GM12878 (cell line): ENCODE results near the gene LRP5. TPM values are rescaled to one million over a fixed set of nuclear protein-coding genes. Genes with fewer than 3 reads are reported as not detected.

Source experiments
- ATAC-seq: fragments of 200-7000 bp; cut with Tn5 transposase; 3 replicates; pipeline ENCODE4 v1.9.1; 2020; ENCODE audit warnings: mild to moderate bottlenecking, moderate library complexity
- BruUV-seq: library from RNA; stranded (reverse); fragments of 400-500 nt; replicated peaks from 2 replicates; lab custom pipeline; 2021; lab: Mats Ljungman, UMichigan
- CTCF ChIA-PET: fragments of 300-600 bp; sonication (Branson Sonifier 250); formaldehyde crosslinking; extraction: SDS; loops from one replicate; lab custom pipeline; 2021; ENCODE audit warnings: inconsistent platforms; lab: Yijun Ruan, JAX
- POLR2A ChIA-PET: fragments of 350-600 bp; formaldehyde crosslinking; extraction: SDS; loops from one replicate; lab custom pipeline; 2021; ENCODE audit warnings: inconsistent platforms; lab: Charles Lee
- RAD21 ChIA-PET: fragments of 300-600 bp; sonication (Branson Sonifier 250); formaldehyde crosslinking; loops from one replicate; lab custom pipeline; 2023; ENCODE audit warnings: antibody characterized with exemption; ENCODE audit not compliant: unreplicated experiment; lab: Charles Lee
- SMC1A ChIA-PET: fragments of 300-600 bp; sonication (Branson Sonifier 250); formaldehyde crosslinking; loops from one replicate; lab custom pipeline; 2023; ENCODE audit not compliant: unreplicated experiment, uncharacterized antibody; lab: Charles Lee
- DNase-seq: peaks from one replicate; pipeline ENCODE4 v3.0.0-alpha.2; 2011; ENCODE audit warnings: low read depth, low spot score
- FAIRE-seq: peaks from 3 replicates; lab custom pipeline; 2011; peaks lifted over from hg19 to GRCh38; lab: Jason Lieb, UNC
- H2AFZ ChIP-seq: 2 replicates; pipeline ENCODE4 v1.6.0; 2011; ENCODE audit warnings: low read depth, low read length, control low read depth; ENCODE audit not compliant: control insufficient read depth
- H3K27ac ChIP-seq: 2 replicates; pipeline ENCODE4 v1.5.1; 2011; ENCODE audit warnings: control low read depth; ENCODE audit not compliant: control insufficient read depth, insufficient read depth
- H3K27me3 ChIP-seq, 2 experiments: replicated peaks in 1 of 2; 2 replicates each; pipeline versions ENCODE4 v1.6.0 to v1.6.1; 2011; ENCODE audit warnings: low read length in 1 of 2; ENCODE audit not compliant: control insufficient read depth in 2 of 2, insufficient read depth in 2 of 2
- H3K36me3 ChIP-seq, 2 experiments: 2 replicates each; pipeline ENCODE4 v1.5.1; 2011; ENCODE audit warnings: low read length in 1 of 2; ENCODE audit not compliant: control insufficient read depth in 2 of 2, insufficient read depth in 2 of 2
- H3K4me1 ChIP-seq: 2 replicates; pipeline ENCODE4 v1.6.1; 2011; ENCODE audit warnings: mild to moderate bottlenecking, low read length, moderate library complexity, mixed read lengths; ENCODE audit not compliant: control insufficient read depth, insufficient read depth
- H3K4me2 ChIP-seq: 2 replicates; pipeline ENCODE4 v1.6.0; 2011; ENCODE audit warnings: control low read depth; ENCODE audit not compliant: control insufficient read depth, insufficient read depth
- H3K4me3 ChIP-seq: fragments of 200-600 bp; sonication (generic); 2 replicates; pipeline ENCODE4 v1.5.1; 2016
- H3K79me2 ChIP-seq: 2 replicates; pipeline ENCODE4 v1.6.0; 2011; ENCODE audit warnings: low read length; ENCODE audit not compliant: control insufficient read depth, insufficient read depth
- H3K9ac ChIP-seq: 2 replicates; pipeline ENCODE4 v1.8.0; 2011; ENCODE audit warnings: low read length, control low read depth, mixed read lengths; ENCODE audit not compliant: control insufficient read depth, insufficient read depth
- H3K9me3 ChIP-seq: replicated peaks from 3 replicates; pipeline ENCODE4 v1.5.1; 2011; ENCODE audit warnings: mild to moderate bottlenecking, low read length; ENCODE audit not compliant: control insufficient read depth, insufficient read depth
- H4K20me1 ChIP-seq: 2 replicates; pipeline ENCODE4 v1.6.0; 2011; ENCODE audit not compliant: control insufficient read depth, insufficient read depth
- EGR1 ChIP-seq, 2 experiments: IDR thresholded peaks; 1 replicate in 1 of 2; 2 replicates in 1 of 2; pipeline ENCODE4 v1.6.1; 2011 to 2012; ENCODE audit warnings: low read depth in 2 of 2, low read length in 2 of 2, borderline replicate concordance in 1 of 2, mild to moderate bottlenecking in 1 of 2, moderate library complexity in 1 of 2
- ESRRA ChIP-seq: IDR thresholded peaks from 2 replicates; pipeline ENCODE4 v1.6.1; 2012; ENCODE audit warnings: mild to moderate bottlenecking, low read length, improper control_type of control experiment
- IRF4 ChIP-seq: IDR thresholded peaks from 2 replicates; pipeline ENCODE4 v1.6.1; 2011; ENCODE audit warnings: low read depth, low read length
- KLF5 ChIP-seq: fragments of 450-650 bp; IDR thresholded peaks from 2 replicates; pipeline ENCODE4 v1.6.1; 2014; ENCODE audit warnings: mild to moderate bottlenecking; ENCODE audit not compliant: partially characterized antibody
- PAX8 ChIP-seq: fragments of 450-650 bp; IDR thresholded peaks from 2 replicates; pipeline ENCODE4 v1.6.1; 2017; ENCODE audit warnings: mild to moderate bottlenecking, moderate library complexity
- SMAD5 ChIP-seq: IDR thresholded peaks from 2 replicates; pipeline ENCODE4 v1.6.1; 2016; ENCODE audit warnings: antibody characterized with exemption, low read depth
- SPI1 ChIP-seq: IDR thresholded peaks from 2 replicates; pipeline ENCODE4 v1.6.1; 2011; ENCODE audit warnings: low read depth, mild to moderate bottlenecking, low read length, moderate library complexity, borderline replicate concordance; ENCODE audit not compliant: insufficient read depth
- TARDBP ChIP-seq: IDR thresholded peaks from 2 replicates; pipeline ENCODE4 v1.6.1; 2016; ENCODE audit warnings: borderline replicate concordance
- whole genome bisulfite sequencing: methylation state at CpG from one replicate; pipeline ENCODE4 v1.1.6; 2016; ENCODE audit warnings: low lambda C conversion rate; ENCODE audit not compliant: insufficient replicate concordance, insufficient coverage; ENCODE audit errors: missing lambda C conversion rate; 5-methylcytosine and 5-hydroxymethylcytosine counted together
- in situ Hi-C: fragments of 300-500 bp; cut with MboI; formaldehyde crosslinking; loops from 9 replicates; pipeline ENCODE4 v1.14.3; 2018; ENCODE audit warnings: mixed read lengths
- intact Hi-C: fragments of 100-400 bp; cut with micrococcal nuclease; formaldehyde crosslinking; loops from one replicate; pipeline ENCODE4 v1.14.2; 2022; ENCODE audit not compliant: unreplicated experiment
- polyA plus RNA-seq, 11 experiments: library from polyadenylated mRNA; depleted of rRNA in 4 of 11; unstranded in 6 of 11; stranded (reverse) in 5 of 11; fragments of >200 nt; fragmentation: Nextera tagmentation in 4 of 11; fragmentation: Illumina TruSeq in 1 of 11; extraction: Ambion mirVana in 4 of 11; extraction: Trizol in 1 of 11; gene quantifications; 1 replicate in 1 of 11; 2 replicates in 10 of 11; pipeline versions ENCODE4 v1.2.1 to v1.2.3, GENCODE V29; 2011 to 2016; ENCODE audit warnings: inconsistent platforms in 2 of 11, missing spikeins in 2 of 11, low read depth in 1 of 11
- total RNA-seq, 4 experiments: library from RNA; depleted of rRNA in 3 of 4; stranded (reverse); fragments of >200 nt in 3 of 4; fragmentation: Illumina TruSeq in 1 of 4; extraction: Trizol in 1 of 4; gene quantifications; 2 replicates each; pipeline versions ENCODE4 v1.2.1 to v1.2.3, GENCODE V29; 2013 to 2021
- TF ChIP-seq, protein P1 (sequence below): fragments of 450-650 bp; IDR thresholded peaks from 2 replicates; pipeline ENCODE4 v1.6.1; 2016; ENCODE audit warnings: mild to moderate bottlenecking, moderate library complexity, borderline replicate concordance
- TF ChIP-seq, protein P2 (sequence below): fragments of 450-650 bp; IDR thresholded peaks from 2 replicates; pipeline ENCODE4 v1.6.1; 2014; ENCODE audit warnings: mild to moderate bottlenecking
- TF ChIP-seq, protein P3 (sequence below): IDR thresholded peaks from 2 replicates; pipeline ENCODE4 v1.6.1; 2012; ENCODE audit warnings: mild to moderate bottlenecking, low read depth, low read length

LRP5 gene
- total and polyA plus RNA-seq, 10 of the 15 experiments (the other 5 are each of a cell fraction or from before 2014, with no cell fraction given) = 0.37 to 34.0 (median 6.6) TPM

DNA sequence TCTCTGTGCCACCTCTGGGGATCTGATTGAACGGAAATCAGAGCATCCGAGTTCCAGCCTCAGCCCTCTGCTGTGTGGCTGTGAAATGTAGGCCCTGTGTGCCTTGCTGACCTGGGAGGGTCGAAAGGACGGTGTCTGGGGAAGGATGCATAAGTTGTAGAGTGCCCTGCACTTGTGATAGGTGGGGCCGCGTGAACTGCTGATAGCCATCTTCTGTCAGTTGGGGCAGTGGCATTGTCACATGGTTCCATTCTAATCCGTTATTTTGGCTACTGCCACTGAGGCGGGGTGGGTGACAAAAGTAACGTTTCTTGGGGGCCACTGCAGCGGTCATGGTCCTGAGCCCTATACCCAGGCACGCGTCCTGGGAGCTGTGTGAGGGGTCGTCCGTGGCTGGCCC is 63.4 kb downstream of the LRP5 start:
- in situ Hi-C loops (no loop called here), intact Hi-C loops (no loop called here)

More for the DNA sequence above, 63.4 kb downstream of the LRP5 start:
- Histone ChIP-seq H2AFZ (no peak overlapping the region), H3K27me3 (no peaks in the 10 kb centered on the region), H3K9ac (no peak overlapping the region), H3K36me3 (peaks cover 0 to 2% of the 10 kb centered on the region in 2 experiments; a peak in 2 of 4 replicates), H3K9me3 (no peaks in the 10 kb centered on the region), H4K20me1 (no peaks in the 10 kb centered on the region), H3K27ac (no peak overlapping the region), H3K4me2 (no peak overlapping the region), H3K79me2 (peaks cover 2% of the 10 kb centered on the region), H3K4me3 (no peak overlapping the region), H3K4me1 (peaks cover 33% of the 10 kb centered on the region)
- ChIA-PET CTCF (no interaction called here), POLR2A (interaction anchor here (0.6 kb wide), 2 partner anchors 62 to 164 kb away, joined by 3 to 4 read pairs; no protein-coding TSS in a partner anchor), RAD21 (no interaction called here), SMC1A (no interaction called here)
- no TSS peak for BruUV-seq
- TF ChIP-seq ESRRA (no peak), KLF5 (no peak), PAX8 (no peak), IRF4 (no peak), EGR1 (IDR thresholded peaks at IDR 0.05; ENCODE audit: borderline replicate concordance in 1 of 2, low read depth in 2 of 2, low read length in 2 of 2) (no peak), SMAD5 (no peak), SPI1 (no peak), TARDBP (no peak)
- TF ChIP-seq, protein P1, sequence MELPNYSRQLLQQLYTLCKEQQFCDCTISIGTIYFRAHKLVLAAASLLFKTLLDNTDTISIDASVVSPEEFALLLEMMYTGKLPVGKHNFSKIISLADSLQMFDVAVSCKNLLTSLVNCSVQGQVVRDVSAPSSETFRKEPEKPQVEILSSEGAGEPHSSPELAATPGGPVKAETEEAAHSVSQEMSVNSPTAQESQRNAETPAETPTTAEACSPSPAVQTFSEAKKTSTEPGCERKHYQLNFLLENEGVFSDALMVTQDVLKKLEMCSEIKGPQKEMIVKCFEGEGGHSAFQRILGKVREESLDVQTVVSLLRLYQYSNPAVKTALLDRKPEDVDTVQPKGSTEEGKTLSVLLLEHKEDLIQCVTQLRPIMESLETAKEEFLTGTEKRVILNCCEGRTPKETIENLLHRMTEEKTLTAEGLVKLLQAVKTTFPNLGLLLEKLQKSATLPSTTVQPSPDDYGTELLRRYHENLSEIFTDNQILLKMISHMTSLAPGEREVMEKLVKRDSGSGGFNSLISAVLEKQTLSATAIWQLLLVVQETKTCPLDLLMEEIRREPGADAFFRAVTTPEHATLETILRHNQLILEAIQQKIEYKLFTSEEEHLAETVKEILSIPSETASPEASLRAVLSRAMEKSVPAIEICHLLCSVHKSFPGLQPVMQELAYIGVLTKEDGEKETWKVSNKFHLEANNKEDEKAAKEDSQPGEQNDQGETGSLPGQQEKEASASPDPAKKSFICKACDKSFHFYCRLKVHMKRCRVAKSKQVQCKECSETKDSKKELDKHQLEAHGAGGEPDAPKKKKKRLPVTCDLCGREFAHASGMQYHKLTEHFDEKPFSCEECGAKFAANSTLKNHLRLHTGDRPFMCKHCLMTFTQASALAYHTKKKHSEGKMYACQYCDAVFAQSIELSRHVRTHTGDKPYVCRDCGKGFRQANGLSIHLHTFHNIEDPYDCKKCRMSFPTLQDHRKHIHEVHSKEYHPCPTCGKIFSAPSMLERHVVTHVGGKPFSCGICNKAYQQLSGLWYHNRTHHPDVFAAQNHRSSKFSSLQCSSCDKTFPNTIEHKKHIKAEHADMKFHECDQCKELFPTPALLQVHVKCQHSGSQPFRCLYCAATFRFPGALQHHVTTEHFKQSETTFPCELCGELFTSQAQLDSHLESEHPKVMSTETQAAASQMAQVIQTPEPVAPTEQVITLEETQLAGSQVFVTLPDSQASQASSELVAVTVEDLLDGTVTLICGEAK = no peak
- TF ChIP-seq, protein P2, sequence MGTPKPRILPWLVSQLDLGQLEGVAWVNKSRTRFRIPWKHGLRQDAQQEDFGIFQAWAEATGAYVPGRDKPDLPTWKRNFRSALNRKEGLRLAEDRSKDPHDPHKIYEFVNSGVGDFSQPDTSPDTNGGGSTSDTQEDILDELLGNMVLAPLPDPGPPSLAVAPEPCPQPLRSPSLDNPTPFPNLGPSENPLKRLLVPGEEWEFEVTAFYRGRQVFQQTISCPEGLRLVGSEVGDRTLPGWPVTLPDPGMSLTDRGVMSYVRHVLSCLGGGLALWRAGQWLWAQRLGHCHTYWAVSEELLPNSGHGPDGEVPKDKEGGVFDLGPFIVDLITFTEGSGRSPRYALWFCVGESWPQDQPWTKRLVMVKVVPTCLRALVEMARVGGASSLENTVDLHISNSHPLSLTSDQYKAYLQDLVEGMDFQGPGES = no peak
- TF ChIP-seq, protein P3, sequence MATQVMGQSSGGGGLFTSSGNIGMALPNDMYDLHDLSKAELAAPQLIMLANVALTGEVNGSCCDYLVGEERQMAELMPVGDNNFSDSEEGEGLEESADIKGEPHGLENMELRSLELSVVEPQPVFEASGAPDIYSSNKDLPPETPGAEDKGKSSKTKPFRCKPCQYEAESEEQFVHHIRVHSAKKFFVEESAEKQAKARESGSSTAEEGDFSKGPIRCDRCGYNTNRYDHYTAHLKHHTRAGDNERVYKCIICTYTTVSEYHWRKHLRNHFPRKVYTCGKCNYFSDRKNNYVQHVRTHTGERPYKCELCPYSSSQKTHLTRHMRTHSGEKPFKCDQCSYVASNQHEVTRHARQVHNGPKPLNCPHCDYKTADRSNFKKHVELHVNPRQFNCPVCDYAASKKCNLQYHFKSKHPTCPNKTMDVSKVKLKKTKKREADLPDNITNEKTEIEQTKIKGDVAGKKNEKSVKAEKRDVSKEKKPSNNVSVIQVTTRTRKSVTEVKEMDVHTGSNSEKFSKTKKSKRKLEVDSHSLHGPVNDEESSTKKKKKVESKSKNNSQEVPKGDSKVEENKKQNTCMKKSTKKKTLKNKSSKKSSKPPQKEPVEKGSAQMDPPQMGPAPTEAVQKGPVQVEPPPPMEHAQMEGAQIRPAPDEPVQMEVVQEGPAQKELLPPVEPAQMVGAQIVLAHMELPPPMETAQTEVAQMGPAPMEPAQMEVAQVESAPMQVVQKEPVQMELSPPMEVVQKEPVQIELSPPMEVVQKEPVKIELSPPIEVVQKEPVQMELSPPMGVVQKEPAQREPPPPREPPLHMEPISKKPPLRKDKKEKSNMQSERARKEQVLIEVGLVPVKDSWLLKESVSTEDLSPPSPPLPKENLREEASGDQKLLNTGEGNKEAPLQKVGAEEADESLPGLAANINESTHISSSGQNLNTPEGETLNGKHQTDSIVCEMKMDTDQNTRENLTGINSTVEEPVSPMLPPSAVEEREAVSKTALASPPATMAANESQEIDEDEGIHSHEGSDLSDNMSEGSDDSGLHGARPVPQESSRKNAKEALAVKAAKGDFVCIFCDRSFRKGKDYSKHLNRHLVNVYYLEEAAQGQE = no peak
- DNase-seq = no peak
- no peak for ATAC-seq
- 82% methylated on average over 14 of the region's 14 CpGs for WGBS
- no peak for FAIRE-seq
